ENCODE data around the gene KNSTRN.

KNSTRN gene

DNA sequence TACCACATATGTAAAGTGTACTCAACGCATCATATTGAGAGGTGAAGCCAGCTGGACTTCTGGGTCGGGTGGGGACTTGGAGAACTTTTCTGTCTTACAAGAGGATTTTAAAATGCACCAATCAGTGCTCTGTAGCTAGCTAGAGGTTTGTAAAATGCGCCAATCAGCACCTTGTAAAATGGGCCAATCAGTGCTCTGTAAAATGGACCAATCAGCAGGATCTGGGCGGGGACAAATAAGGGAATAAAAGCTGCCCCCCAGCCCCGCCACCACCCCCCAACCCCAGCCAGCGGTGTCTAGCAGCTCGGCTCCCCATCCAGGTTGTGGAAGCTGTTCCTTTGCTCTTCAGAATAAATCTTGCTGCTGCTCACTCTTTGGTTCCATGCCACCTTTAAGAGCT, 16.8 kb downstream of the KNSTRN start:
- no peak for DNase-seq (ENCODE audit: low read depth)

DNA sequence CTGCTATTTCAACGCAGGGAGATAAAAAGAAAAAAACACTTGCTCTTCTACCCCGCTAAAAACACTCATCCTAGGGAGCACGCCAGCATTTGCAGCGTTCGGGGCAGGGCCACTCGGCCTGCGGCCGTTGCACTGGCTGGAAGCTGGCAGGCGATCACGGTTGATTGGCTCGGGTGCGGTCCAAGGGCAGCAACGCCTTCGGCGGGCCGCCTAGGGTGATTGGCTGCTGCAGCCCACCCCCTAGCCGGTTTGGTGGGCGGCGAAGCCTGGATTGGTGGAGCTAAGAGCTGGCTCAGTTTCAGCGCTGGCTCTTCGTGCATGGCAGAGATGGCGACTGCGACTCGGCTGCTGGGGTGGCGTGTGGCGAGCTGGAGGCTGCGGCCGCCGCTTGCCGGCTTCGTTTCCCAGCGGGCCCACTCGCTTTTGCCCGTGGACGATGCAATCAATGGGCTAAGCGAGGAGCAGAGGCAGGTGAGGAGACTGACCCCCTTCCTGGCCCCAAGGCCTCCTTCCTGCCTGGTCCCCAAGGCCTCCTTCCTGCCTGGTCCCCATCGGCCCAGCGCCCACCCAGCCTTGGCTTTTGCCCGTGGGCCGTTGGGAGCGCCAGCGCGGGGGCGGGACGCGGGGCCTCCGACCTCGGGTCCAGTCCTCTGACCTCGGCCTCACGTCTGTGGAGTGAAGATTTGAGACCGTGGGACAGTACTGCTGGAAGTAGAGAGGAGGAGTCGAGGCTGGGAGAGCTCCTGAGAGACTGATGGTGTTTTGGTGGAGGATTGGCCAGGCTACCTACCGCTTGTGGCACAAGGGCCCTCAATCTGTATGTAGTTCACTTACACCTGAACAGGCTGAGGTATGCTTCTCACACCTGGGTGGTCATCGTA, 23.2 kb downstream of the KNSTRN start, which contains the start of gene IVD:
Gene IVD (plus strand): TSS at position 295 of the 881 bp plus-strand sequence. CDS start 33 bp downstream, at position 328.
- DNase-seq (ENCODE audit: low read depth): peak; percentile 72

DNA sequence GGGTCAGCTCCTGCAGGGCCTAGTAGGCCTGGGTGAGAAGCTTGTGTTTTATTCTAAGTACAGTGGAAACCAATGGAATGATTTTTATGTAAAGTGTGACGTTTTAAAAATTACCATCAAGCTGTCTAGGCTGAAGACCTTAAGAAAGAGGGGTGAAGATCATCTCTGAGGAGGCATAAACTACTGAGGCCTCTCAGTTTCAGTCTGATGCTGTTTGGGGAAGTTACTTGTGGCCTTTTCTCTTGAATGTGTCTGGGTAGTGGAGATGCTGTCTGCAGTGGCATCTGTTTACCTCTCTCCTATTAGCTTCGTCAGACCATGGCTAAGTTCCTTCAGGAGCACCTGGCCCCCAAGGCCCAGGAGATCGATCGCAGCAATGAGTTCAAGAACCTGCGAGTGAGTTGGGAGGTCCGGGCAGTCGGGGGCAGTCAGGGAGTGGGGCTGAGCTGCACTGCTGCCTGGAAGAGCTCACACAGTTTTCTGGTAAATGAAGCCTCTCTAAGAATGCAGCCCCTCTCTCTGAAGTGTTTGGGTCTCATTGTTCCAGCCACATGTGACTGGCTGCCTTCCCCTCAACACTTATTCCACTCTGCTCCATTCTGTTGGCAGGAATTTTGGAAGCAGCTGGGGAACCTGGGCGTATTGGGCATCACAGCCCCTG, 24.9 kb downstream of the KNSTRN start:
- no peak for DNase-seq (ENCODE audit: low read depth)

DNA sequence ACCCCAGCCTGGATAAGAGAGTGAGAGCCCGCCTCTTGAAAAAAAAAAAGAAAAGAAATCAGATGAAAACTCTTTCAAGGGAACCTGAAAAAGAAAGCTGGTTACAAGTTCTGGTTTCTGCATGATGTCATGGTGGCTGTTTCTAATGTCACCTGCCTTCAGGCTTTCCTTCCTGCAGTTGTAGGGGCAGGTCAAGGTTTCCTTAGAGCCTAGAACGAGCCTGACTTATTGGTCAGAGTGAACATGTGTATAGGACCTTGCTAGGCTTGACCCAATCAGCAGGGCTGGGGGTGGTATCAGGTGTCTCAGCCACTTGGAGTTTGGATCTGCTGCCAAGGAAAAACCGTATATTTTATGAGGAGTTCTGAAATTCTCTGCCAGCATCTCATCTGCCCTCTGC, 26.8 kb downstream of the KNSTRN start:
- DNase-seq (ENCODE audit: low read depth): no peak

DNA sequence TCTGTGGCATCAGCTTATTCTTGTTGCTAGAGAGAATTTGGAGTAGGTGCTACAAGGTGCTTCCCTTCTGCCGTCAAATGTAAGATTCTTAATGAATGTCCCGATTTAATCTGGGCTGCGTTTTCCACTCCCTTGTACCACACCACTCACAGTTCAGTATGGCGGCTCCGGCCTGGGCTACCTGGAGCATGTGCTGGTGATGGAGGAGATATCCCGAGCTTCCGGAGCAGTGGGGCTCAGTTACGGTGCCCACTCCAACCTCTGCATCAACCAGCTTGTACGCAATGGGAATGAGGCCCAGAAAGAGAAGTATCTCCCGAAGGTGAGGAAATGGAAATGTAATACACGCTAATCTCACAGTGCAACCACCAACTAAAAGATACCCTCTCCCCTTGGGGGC, 28.0 kb downstream of the KNSTRN start:
- DNase-seq (ENCODE audit: low read depth): no peak

DNA sequence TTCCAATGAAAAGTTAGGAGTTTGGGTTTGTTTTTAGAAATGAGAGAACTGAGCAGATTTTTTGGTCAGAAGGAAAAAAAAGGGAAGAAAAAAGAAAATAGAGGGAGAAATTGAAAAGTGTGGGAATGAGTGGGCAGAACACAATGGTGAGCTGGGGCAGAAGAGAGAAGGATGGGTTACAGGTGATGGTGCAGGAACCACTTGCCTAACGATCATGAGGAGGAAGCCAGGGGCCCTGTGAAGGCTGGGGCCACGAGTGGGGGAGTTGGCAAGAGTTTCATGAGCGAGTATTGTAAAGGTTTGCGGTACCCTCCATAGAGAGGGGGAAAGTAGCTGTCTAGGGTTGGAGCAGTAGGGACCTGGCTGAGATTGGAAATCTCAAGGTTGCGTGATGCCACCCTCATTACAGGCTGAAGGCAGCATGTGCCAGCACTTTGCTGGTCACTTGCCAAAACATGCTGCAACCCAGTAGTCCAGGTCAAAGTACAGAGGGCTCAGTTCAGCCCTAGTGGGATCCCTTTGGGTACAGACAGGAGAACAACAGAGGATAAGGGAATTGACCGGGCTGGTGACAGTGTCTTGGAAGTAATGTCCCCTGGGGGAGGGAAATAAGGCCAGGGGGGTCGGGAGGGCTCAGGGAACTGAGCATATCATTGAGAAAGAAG, 29.7 kb downstream of the KNSTRN start:
- DNase-seq (ENCODE audit: low read depth): no peak

DNA sequence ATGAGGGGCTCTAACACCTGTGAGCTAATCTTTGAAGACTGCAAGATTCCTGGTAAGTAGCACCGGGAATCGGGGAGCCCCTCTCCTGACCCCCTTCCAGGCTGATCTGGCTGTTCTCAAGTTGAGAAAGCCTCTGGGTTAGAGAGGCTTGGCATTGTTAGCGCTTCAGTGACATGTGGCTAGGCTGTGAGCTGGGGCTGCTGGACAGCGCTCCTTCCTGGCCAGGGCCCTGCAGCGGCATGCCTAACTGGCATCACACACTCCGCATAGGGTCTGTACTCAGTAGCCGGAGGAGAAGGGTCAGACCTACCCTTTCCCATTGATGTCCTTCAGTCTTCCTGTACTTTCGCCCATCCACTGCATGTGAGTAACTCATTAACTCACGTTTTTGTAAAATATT, 30.5 kb downstream of the KNSTRN start:
- DNase-seq (ENCODE audit: low read depth): no peak

DNA sequence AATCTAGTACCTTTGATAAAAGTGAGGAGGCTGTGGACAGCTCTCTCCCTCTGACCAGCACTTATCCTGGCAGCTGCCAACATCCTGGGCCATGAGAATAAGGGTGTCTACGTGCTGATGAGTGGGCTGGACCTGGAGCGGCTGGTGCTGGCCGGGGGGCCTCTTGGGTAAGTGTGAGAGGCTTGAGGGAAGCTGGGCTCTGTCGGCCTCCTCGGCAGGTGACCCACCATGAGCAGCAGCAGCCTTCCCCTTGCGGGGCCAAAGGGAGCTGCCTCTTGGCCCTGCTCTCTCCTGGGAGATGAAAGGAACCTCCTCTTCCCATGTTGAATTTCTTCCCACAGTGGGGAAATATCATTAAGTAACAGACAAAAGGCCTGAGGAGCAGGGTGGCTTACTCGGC, 32.3 kb downstream of the KNSTRN start:
- DNase-seq (ENCODE audit: low read depth): no peak

DNA sequence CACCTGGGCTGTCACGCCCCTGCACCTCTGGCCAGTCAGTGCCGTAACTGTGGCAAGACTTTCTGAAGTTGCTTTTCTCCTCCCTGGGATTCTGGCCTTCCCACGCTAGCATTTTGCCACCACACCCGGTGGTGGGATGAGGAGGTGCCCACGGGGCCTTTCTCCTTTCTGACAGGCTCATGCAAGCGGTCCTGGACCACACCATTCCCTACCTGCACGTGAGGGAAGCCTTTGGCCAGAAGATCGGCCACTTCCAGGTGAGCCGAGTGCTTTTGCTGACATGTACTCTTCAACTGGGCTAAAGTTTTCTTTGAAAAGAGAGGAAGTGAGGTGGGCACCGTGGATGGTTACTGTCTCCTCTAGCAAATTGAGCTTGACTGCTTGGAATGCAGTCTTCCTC, 32.7 kb downstream of the KNSTRN start:
- DNase-seq (ENCODE audit: low read depth): no peak

DNA sequence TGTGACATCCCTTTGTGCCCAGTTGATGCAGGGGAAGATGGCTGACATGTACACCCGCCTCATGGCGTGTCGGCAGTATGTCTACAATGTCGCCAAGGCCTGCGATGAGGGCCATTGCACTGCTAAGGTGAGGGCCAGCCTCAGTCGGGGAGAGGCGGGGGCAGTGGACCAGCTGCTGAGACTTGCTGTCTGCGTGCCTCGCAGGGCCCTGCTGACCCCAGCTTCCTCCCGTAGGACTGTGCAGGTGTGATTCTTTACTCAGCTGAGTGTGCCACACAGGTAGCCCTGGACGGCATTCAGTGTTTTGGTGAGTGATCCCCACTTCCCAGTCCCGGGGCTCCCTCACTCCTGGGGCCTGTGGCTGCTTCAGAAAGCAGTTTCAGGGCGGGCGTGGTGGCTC, 33.5 kb downstream of the KNSTRN start:
- no peak for DNase-seq (ENCODE audit: low read depth)

DNA sequence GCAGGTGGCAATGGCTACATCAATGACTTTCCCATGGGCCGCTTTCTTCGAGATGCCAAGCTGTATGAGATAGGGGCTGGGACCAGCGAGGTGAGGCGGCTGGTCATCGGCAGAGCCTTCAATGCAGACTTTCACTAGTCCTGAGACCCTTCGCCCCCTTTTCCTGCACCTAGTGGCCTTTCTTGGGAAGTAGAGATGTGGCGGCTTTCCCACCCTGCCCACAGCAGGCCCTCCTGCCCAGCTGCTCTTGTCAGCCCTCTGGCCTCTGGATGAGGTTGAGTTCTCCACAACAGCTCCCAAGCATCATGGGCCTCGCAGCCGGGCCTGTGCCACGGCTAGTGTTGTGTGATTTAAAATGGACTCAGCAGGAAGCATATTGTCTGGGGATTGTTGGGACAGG, 35.6 kb downstream of the KNSTRN start:
- DNase-seq (ENCODE audit: low read depth): no peak

DNA sequence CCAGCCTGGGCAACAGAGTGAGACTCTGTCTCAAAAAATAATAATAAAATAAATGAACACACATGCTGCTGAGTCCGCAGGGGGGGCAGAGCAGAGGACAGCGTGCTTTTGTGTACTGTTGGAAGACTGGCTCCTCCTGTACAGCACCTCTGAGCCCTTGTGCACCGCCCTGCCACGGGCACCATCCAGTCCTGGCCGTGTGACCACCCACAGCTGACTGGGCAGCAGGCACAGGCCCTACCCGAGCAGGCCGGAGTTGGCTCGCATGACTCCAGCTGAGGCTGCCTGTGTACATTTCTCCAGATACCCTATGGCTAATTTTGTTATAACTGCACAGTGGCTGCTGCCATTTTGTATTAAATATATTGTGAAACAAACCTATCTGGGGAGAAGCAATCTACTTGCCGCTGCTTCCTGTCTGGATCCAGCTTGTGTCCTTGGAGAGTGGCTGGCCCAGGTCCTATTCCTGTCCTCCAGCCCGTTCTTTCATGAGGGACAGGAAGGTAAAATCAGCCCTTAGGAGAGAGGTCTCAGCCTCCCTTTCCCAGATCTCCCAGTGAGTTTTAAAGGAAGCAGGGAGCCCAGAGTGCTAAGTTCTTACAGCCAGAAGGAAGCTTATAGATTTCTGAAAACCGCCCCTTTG, 37.7 kb downstream of the KNSTRN start:
- no peak for DNase-seq (ENCODE audit: low read depth)

DNA sequence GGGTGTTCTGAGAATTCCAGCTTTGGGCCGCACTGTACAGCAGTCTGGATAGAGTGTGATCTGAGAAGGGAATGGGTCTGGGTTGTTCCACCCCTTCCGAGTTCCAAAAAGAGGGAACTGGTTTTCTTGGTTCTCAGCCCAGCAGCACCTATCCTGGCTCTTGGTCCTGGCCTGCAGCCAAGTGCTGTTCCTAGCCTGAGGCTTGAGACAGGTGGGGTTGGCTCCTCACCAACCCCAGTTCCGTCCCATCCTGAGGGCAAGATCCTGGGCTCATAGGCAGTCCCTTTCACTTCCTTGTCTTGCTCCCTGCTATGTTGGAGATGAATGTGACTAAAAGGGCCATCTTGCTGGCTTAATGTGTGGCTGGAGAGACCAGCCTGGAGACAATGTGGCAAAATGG, 38.3 kb downstream of the KNSTRN start:
- no peak for DNase-seq (ENCODE audit: low read depth)

DNA sequence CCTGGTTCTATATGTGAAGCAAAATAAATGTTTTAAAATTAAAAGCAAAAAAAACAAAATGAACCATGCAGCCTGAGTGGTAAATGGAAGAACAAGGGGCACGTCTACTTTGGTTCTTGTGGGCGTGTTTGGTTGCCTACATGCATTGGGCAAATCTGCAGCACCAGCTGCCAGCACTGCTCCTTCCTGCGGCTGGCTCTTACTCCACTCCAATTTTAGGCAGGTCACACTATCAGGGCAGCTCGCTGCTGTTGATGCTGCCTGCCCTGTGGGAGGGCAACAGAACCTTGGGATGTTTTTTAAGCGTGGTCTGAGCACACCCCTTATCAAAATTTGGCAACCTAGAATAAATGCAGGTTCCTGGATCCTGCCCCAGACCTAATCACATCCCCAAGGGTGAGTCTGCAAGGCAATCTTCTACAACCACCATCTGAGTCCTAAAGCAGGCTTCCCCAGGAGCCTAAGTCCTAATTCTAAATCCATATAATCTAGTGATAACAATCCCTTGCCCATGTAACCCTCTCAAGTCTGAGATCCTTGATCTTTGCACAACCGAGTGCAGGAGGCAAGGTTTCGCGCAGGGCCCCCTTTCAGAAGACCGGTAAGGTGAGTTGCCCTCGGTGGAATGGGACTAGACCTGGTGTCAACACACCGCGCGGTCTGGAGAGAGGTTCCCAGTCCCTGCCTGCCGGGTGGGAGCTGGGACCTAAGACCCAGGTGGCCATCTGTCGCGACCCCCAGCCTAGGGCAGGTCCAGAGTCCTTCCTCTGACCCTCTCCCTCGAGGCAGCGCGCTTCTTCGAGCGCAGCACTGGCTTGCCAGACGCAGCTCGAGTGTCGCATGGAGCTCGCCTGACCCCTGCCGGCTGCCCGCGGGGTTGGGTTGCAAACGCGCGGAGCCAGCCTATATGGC, 39.0 kb downstream of the KNSTRN start:
- DNase-seq (ENCODE audit: low read depth): peak; percentile 71

DNA sequence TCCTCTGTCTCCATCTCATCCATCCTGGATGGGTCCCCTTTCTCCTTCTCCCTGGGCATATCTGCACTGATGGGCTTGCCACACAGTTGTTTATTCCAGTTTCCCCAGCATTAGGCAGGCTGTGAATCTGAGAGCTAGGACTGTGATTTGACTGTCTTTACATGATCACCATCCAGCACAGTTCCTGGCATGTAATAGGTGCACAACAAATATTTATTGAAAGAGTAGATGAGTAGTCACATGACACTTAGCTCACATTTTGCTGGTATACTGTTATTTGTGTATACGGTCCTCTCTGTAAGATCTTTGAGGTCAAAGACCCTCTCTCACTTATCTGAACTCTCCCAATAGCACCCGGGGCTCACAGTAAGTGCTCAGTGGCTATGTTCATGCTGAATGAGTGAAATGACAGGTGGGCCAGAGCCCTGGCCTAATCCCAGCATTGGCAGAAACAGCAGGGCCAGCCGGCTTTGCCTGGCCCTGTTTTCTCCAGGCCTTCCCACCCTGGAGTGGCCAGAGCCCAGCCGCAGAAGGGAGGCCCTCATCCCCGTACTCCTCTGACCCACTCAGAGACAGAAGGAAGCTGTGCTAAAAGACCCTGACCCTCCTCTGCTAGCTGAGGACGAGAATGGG, 42.1 kb downstream of the KNSTRN start:
- DNase-seq (ENCODE audit: low read depth): no peak

DNA sequence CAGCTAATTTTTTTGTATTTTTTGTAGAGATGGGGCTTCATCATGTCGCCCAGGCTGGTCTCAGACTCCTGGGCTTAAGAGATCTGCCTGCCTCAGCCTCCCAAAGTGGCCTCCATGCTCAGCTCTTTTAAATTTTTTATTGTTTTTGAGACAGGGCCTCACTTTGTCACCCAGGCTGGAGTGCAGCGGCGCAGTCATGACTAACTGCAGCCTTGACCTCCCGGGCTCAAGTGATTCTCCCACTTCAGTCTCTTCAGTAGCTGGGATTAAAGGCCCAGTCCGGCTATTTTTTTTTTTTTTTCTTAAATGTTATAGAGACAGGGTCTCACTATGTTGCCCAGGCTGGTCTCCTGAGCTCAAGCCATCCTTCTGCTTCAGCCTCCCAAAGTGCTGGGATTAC, 43.2 kb downstream of the KNSTRN start:
- no peak for DNase-seq (ENCODE audit: low read depth)

DNA sequence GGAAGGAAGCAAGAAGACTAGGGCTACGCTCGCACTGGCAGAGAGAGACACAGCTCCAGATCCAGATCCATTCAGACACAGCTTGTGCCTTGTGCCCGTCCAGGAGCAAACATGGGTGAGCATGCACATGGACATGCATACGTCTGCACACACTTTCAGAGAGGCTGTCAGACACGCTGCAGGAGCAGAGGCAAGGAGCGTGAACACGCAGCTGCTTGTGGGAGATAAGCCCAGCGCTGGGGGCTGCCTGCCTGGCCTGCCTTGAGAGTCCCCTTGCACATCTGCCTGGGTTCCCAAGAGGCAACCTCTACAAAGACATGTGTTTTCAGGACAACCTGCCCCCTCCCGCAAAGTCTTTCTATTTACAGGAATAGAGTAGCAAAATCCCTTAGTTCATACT, 44.7 kb downstream of the KNSTRN start:
- DNase-seq (ENCODE audit: low read depth): no peak

DNA sequence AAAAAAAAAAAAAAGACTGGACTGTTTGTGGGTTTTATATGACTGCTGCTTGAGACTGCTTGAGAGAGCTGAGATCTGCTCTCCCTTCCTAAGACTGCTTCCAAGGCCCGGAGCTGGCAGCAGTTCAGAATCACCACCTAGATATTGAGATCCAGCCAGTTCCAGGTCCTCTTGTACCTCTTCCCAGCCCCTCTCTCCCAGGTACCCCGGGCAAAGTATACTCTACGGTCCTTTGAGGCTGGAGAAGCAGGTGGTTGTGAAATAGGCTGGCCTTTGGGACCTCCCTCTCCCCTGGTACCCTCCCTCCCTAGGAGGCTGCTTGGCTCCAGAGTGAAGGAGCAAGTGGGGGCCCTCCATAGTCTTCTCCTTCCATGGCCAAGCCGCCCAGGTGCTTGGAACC, 45.7 kb downstream of the KNSTRN start:
- no peak for DNase-seq (ENCODE audit: low read depth)

DNA sequence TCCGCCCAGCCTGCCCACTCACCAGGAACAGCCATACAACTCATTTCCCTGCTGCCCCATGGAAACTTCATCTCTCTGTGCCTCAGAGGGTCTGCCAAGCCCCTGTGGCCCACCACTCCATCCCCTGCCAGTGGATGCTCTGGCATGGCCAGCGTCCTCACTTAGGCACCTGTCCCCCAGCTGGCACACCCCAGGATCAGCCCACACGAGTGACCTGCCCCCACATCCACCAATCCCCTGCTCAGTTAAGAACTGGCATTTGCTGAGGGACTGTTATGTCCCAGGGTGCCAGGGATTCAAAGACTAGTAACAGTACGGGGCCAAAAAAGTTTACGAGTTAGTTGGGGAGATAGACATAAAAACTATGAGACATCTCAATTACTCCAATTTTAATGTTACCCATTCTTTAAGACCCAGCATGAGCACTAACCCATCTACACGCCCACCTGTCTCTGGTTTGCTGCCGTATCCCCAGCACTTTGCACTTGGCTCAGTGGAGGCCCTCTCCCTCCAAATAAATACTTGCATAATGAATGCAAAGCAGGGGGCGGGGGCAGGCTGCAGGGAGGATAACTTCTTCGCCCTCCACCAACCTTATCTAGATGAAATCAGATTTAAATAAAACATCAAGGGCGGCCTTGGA, 46.7 kb downstream of the KNSTRN start:
- DNase-seq (ENCODE audit: low read depth): no peak

DNA sequence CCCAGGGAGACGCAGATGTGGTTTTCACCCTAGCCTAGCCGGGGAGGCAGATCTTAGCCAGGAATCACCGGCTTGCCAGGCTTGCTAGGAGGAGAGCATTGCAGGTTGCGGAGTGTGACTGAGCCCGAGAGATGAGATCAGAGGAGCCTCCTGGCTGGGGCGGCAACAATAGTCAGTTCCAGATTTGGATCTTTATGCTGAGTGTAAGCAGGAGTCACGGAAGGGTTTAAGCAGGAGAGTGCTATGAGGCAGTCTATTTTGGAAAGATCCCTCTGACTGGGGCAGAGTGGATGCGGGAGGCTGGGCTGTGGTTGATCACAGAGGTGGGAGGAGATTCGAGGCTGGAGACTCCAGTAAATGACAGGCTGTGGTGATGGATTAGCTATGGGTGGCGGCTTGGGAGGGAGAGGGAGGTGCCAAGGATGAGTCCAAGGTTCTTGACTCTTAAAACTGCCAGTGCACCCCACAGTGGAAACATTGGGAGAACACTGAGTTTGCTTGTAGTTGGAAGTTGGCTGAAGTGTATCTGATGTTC, 47.8 kb downstream of the KNSTRN start:
- no peak for DNase-seq (ENCODE audit: low read depth)

All from T follicular helper cell (primary cell).